DND-41 (cell line): Measurements from ENCODE around the gene GNS.

Experiments used
- CTCF ChIP-seq: IDR thresholded peaks from 2 replicates; pipeline ENCODE4 v1.5.1; 2012; ENCODE audit warnings: borderline replicate concordance, low read length, moderate library complexity, mild to moderate bottlenecking; ENCODE audit not compliant: poor library complexity, severe bottlenecking; ENCODE audit errors: extremely low read depth
- EZH2 ChIP-seq: IDR thresholded peaks from 3 replicates; pipeline ENCODE4 v1.6.1; 2012; ENCODE audit warnings: borderline replicate concordance, low read depth, mild to moderate bottlenecking, moderate library complexity, low read length, inconsistent platforms; ENCODE audit not compliant: severe bottlenecking

DNA sequence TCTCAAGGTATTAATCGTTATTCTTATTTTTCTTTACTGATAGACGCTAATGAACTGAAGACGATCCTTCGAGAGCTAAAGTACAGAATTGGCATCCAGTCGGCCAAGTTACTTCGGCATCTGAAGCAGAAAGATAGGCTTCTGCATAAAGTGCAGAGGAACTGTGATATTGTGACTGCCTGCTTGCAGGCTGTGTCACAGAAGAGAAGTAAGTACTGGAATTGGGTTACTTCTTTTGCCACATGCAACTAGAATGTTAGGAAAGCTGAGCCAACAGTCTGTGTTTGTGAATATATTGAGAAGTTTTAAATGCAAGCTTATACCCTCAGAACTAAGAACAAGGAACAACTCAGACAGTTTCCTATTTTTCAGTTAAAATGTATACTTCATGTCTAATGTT, 26.6 kb upstream of the GNS start:
- TF ChIP-seq CTCF (no peak), EZH2 (no peak)
